ENCODE measurements around the gene AQP12A.

AQP12A gene

DNA sequence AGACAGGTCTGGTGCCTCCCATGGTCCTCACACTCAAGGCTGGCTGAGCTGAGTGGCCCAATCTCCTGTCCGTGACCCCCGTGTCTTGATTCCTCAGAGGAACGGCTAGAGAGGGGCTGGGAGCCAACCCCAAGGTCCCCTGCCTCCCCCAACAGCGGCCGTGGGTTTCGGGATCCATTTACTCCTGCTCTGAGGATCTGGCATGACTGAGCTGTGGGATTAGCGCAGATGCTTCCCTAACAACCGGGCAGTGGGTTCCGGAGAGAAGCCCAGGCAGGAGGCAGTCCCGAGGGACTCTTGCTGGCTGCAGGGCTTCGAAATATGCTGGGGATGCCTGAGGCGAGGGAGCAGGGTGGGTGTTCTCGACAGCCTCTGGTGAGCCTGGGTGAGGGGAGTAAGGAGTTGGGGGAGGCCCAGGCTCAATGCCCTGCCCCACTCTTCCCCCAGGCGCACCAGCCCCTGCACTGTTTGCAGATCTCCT is 47.5 kb upstream of the AQP12A start:
- Histone ChIP-seq H3K27me3 (replicated peaks; ENCODE audit: control insufficient read depth, insufficient read depth, low read length) (no peaks in the 10 kb centered on the region), H3K4me3 (replicated peaks; ENCODE audit: low read depth, low read length) (no peak overlapping the region), H3K36me3 (ENCODE audit: control insufficient read depth, insufficient read depth, low read length) (no peaks in the 10 kb centered on the region)
- DNase-seq (ENCODE audit: extremely low read depth, insufficient read length), result no peak
- TF ChIP-seq CTCF (IDR thresholded peaks at IDR 0.05; ENCODE audit: insufficient read depth, low read length, poor library complexity, severe bottlenecking), result no peak

- Histone ChIP-seq H3K27me3 (replicated peaks; ENCODE audit: control insufficient read depth, insufficient read depth, low read length) (no peaks in the 10 kb centered on the region), H3K36me3 (ENCODE audit: control insufficient read depth, insufficient read depth, low read length) (no peaks in the 10 kb centered on the region), H3K4me3 (replicated peaks; ENCODE audit: low read depth, low read length) (no peak overlapping the region)
- DNase-seq (ENCODE audit: extremely low read depth, insufficient read length), result no peak
- no peak for TF ChIP-seq CTCF (IDR thresholded peaks at IDR 0.05; ENCODE audit: insufficient read depth, low read length, poor library complexity, severe bottlenecking)
Observed at GRCh38 chr2:240644859-240645301, 46.8 kb upstream of the AQP12A start.

DNA sequence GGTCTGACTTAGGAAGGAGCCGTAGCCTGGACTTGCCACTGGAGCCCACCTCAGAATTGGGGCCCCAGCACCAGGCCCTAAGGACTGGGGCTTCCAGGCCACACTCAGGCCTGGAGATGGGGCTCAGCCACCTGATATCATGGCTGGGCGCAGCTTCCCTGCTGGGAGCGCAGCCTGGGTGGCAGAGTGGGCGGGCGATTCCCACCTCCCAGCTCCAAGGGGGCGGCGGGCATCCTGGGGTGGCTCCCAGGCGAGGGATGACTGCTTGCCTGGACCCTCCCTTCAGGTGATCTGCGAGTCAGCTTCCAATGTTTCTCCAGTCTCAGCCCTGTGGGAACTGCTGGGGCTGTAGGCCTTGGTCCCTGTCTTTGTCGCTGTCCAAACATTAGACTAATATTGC is 46.3 kb upstream of the AQP12A start:
- Histone ChIP-seq H3K36me3 (ENCODE audit: control insufficient read depth, insufficient read depth, low read length) (no peaks in the 10 kb centered on the region), H3K4me3 (replicated peaks; ENCODE audit: low read depth, low read length) (no peak overlapping the region), H3K27me3 (replicated peaks; ENCODE audit: control insufficient read depth, insufficient read depth, low read length) (no peaks in the 10 kb centered on the region)
- no peak for DNase-seq (ENCODE audit: extremely low read depth, insufficient read length)
- TF ChIP-seq CTCF (IDR thresholded peaks at IDR 0.05; ENCODE audit: insufficient read depth, low read length, poor library complexity, severe bottlenecking), result no peak

DNA sequence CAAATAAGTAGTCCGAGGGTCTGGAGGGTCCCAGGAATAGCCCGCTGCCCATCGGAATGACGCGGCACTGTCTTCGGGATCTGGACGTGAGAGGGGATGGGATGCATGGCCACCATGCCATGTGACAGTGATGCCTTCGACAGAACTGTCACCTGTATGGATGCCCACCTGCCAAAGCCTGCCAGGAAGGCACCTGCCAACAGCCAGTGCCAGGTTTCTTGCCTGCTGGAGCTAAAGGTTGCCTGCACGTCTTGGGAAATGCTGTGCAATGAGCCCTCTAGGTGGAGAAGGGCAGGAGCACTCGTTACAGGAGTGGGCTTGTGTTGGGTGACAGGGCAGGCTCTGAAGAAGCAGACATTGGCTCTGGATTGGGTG is 45.9 kb upstream of the AQP12A start:
- no peak for TF ChIP-seq CTCF (IDR thresholded peaks at IDR 0.05; ENCODE audit: insufficient read depth, low read length, poor library complexity, severe bottlenecking)
- Histone ChIP-seq H3K36me3 (ENCODE audit: control insufficient read depth, insufficient read depth, low read length) (no peaks in the 10 kb centered on the region), H3K27me3 (replicated peaks; ENCODE audit: control insufficient read depth, insufficient read depth, low read length) (no peaks in the 10 kb centered on the region), H3K4me3 (replicated peaks; ENCODE audit: low read depth, low read length) (no peak overlapping the region)
- DNase-seq (ENCODE audit: extremely low read depth, insufficient read length), result no peak

DNA sequence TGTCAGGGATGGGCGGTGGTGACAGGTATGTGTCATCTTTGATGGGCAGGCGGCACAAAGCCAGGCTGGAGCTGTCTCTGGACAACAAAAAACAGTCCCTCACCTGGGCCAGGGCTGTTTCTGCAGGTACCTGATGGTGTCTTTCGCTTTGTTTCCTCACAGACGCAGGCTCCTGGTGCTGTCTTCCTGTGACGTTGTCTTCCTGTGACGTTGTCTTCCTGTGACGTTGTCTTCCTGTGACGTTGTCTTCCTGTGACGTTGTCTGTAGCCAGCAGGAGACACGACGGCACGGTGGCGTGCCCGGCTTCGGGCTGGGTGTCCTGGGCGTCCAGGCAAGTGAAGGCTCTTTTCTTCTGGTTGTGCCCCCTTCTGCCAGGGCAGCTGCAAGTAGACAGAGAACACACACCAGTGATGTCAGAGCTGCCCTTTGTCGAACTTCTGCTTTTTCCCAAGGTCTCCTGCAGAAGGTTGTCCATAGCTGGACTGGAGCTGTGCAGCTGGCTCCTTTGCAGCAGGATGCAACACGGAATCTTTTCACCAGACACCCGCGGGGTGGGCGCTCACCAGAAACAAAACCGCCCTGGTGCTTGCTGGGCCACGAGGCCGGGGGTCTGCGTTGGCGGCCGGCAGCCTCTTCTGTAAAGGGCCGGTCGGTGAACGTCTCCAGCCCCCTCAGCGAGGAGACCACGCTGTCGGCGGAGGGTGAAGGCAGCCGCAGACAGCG is 45.3 kb upstream of the AQP12A start:
- TF ChIP-seq CTCF (IDR thresholded peaks at IDR 0.05; ENCODE audit: insufficient read depth, low read length, poor library complexity, severe bottlenecking), result no peak
- no peak for DNase-seq (ENCODE audit: extremely low read depth, insufficient read length)
- H3K4me3 ChIP-seq (replicated peaks; ENCODE audit: low read depth, low read length), result no peak overlapping the region
- no peaks in the 10 kb centered on the region for H3K36me3 ChIP-seq (ENCODE audit: control insufficient read depth, insufficient read depth, low read length)
- no peaks in the 10 kb centered on the region for H3K27me3 ChIP-seq (replicated peaks; ENCODE audit: control insufficient read depth, insufficient read depth, low read length)

All from GM06990 (cell line).